ENCODE results near the gene C16orf54. TPM values are rescaled to one million over a fixed set of nuclear protein-coding genes. Genes with fewer than 3 reads are reported as not detected.
"Not testable (repeated sequence)": the region's sequence is repeated elsewhere in the genome, so short reads cannot be mapped to it uniquely, and the experiment has no call there.

C16orf54 gene
- total and polyA plus RNA-seq, 2 experiments from 2014 or later, result not detected

- H3K27ac ChIP-seq, result no peak overlapping the region
- no peak for DNase-seq (ENCODE audit: low read depth in 1 of 2, low spot score in 1 of 2)
- no peak overlapping the region for H3K4me3 ChIP-seq
- no peaks in the 10 kb centered on the region for H3K27me3 ChIP-seq
- TF ChIP-seq CTCF (IDR thresholded peaks at IDR 0.05; ENCODE audit: low read depth, low read length), result no peak
- no peaks in the 10 kb centered on the region for H3K36me3 ChIP-seq
- no peaks in the 10 kb centered on the region for H3K4me1 ChIP-seq (ENCODE audit: low read depth)
- H3K9me3 ChIP-seq (ENCODE audit: low read depth), result no peaks in the 10 kb centered on the region
These were observed 1.2 kb downstream of the C16orf54 start for GRCh38 chr16:29744541-29745101.

GRCh38 chr16:29743827-29744531 lies 1.8 kb downstream of the C16orf54 start:
- no peaks in the 10 kb centered on the region for H3K4me1 ChIP-seq (ENCODE audit: low read depth)
- H3K4me3 ChIP-seq, result no peak overlapping the region
- H3K27ac ChIP-seq, result no peak overlapping the region
- TF ChIP-seq CTCF (IDR thresholded peaks at IDR 0.05; ENCODE audit: low read depth, low read length), result no peak
- DNase-seq (ENCODE audit: low read depth in 1 of 2, low spot score in 1 of 2), result peak in 1 of 2 donors; percentile 2
- H3K9me3 ChIP-seq (ENCODE audit: low read depth), result no peaks in the 10 kb centered on the region
- no peaks in the 10 kb centered on the region for H3K27me3 ChIP-seq
- H3K36me3 ChIP-seq, result no peaks in the 10 kb centered on the region

GRCh38 chr16:29743475-29743826 lies 2.3 kb downstream of the C16orf54 start:
- Histone ChIP-seq H3K27ac (no peak overlapping the region), H3K36me3 (no peaks in the 10 kb centered on the region), H3K4me3 (no peak overlapping the region), H3K27me3 (no peaks in the 10 kb centered on the region), H3K9me3 (ENCODE audit: low read depth) (no peaks in the 10 kb centered on the region), H3K4me1 (ENCODE audit: low read depth) (no peaks in the 10 kb centered on the region)
- no peak for TF ChIP-seq CTCF (IDR thresholded peaks at IDR 0.05; ENCODE audit: low read depth, low read length)
- DNase-seq (ENCODE audit: low read depth in 1 of 2, low spot score in 1 of 2), result no peak

- H3K27ac ChIP-seq, result no peak overlapping the region
- no peak for DNase-seq (ENCODE audit: low read depth in 1 of 2, low spot score in 1 of 2)
- H3K36me3 ChIP-seq, result no peaks in the 10 kb centered on the region
- no peaks in the 10 kb centered on the region for H3K27me3 ChIP-seq
- no peaks in the 10 kb centered on the region for H3K4me1 ChIP-seq (ENCODE audit: low read depth)
- H3K4me3 ChIP-seq, result no peak overlapping the region
- no peak for TF ChIP-seq CTCF (IDR thresholded peaks at IDR 0.05; ENCODE audit: low read depth, low read length)
- H3K9me3 ChIP-seq (ENCODE audit: low read depth), result no peaks in the 10 kb centered on the region
These were observed 3.0 kb downstream of the C16orf54 start for GRCh38 chr16:29742683-29743275.

- not testable (repeated sequence) for H3K4me3 ChIP-seq; H3K9me3 ChIP-seq (ENCODE audit: low read depth); H3K4me1 ChIP-seq (ENCODE audit: low read depth); DNase-seq (ENCODE audit: low read depth in 1 of 2, low spot score in 1 of 2); H3K27me3 ChIP-seq; H3K27ac ChIP-seq; H3K36me3 ChIP-seq
These were observed 5.2 kb downstream of the C16orf54 start for GRCh38 chr16:29740630-29741015.

- DNase-seq (ENCODE audit: low read depth in 1 of 2, low spot score in 1 of 2); H3K4me1 ChIP-seq (ENCODE audit: low read depth); H3K9me3 ChIP-seq (ENCODE audit: low read depth): not testable (repeated sequence)
These were observed 5.7 kb downstream of the C16orf54 start for GRCh38 chr16:29739927-29740629.

More at GRCh38 chr16:29739927-29740629, 5.7 kb downstream of the C16orf54 start:
- H3K27me3 ChIP-seq, H3K4me3 ChIP-seq, H3K27ac ChIP-seq, H3K36me3 ChIP-seq: not testable (repeated sequence)
